Measurements from ENCODE around the gene CMBL. TPM values are rescaled to one million over a fixed set of nuclear protein-coding genes. Genes with fewer than 3 reads are reported as not detected.
A peak's percentile ranks its signal among the peaks of the same experiment; 100 is the strongest.
"Not testable (repeated sequence)": the region's sequence is repeated elsewhere in the genome, so short reads cannot be mapped to it uniquely, and the experiment has no call there.

The CMBL gene
- total RNA-seq, 3 donors from 2014 or later: 8.2 to 9.4 (median 9.2) TPM

GRCh38 chr5:10286862-10287227 lies 20.9 kb downstream of the CMBL start:
- no peak overlapping the region for H3K4me3 ChIP-seq
- no peaks in the 10 kb centered on the region for H3K27me3 ChIP-seq
- DNase-seq (ENCODE audit: low spot score in 2 of 2): no peak
- intact Hi-C loops (cut with DNase I; ENCODE audit: low total_unique reads): no loop called here
- H3K9me3 ChIP-seq: no peaks in the 10 kb centered on the region
- H3K36me3 ChIP-seq: no peaks in the 10 kb centered on the region
- no peak for TF ChIP-seq CTCF (IDR thresholded peaks at IDR 0.05)
- TF ChIP-seq POLR2AphosphoS5 (IDR thresholded peaks at IDR 0.05): no peak
- TF ChIP-seq POLR2A (IDR thresholded peaks at IDR 0.05): no peak
- H3K4me1 ChIP-seq: no peaks in the 10 kb centered on the region
- H3K27ac ChIP-seq: no peak overlapping the region

DNA sequence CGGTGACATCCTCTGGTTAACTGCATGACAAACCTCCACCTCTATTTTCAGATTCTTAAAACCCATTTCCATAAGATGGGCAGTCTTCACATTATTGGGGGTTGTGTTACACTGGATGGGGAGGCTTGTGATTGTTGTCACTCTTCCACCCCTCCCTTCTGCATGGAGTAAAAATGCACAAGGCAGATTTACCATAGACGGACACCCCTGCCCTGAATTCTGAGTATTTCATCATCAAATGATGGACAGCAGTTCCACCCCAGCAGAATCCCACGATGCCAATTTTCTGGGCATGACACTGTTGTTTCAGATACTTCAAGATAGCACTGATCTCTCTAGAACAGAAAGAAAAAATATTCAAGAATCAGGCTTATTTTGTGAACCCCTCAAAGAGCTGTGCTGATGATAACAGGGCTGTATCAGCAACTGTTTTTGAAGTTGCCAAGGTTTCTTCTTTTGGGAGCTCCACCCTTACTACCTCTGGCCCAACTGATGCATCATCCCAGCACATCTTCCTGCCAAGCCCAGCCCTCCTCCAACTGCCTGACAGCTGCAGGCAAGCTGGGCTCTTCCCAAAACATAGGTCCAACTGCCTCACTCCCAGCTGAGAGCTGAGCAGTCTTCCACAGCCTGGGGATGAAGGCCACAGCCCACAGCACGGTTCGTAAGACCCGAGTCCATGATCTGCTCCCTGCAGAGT lies 21.4 kb downstream of the CMBL start:
- Histone ChIP-seq H3K4me3 (no peak overlapping the region), H3K27me3 (no peaks in the 10 kb centered on the region), H3K36me3 (no peaks in the 10 kb centered on the region), H3K9me3 (no peaks in the 10 kb centered on the region), H3K27ac (no peak overlapping the region), H3K4me1 (no peaks in the 10 kb centered on the region)
- no peak for DNase-seq (ENCODE audit: low spot score in 2 of 2)
- TF ChIP-seq CTCF (IDR thresholded peaks at IDR 0.05): no peak
- TF ChIP-seq POLR2AphosphoS5 (IDR thresholded peaks at IDR 0.05): no peak
- no peak for TF ChIP-seq POLR2A (IDR thresholded peaks at IDR 0.05)
- intact Hi-C loops (cut with DNase I; ENCODE audit: low total_unique reads): no loop called here

DNA sequence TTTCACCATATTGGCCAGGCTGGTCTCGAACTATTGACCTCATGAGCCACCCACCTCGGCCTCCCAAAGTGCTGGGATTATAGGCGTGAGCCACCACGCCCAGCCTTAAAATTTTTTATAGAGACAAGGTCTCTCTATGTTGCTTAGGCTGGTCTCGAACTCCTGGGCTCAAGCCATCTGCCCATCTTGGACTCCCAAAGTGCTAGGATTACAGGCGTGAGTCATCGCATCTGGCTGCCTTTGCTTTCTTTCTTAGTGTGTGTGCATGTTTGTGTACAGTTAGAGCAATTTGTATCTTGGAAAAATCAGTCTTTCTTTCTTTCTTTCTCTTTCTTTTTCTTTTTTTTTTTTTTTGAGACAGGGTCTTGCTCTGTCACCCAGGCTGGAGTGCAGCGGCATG lies 22.3 kb downstream of the CMBL start:
- intact Hi-C loops (cut with DNase I; ENCODE audit: low total_unique reads); H3K27ac ChIP-seq; H3K9me3 ChIP-seq; H3K4me1 ChIP-seq; H3K4me3 ChIP-seq; H3K36me3 ChIP-seq; H3K27me3 ChIP-seq: not testable (repeated sequence)
- peak in 1 of 2 donors; percentile 22 for DNase-seq (ENCODE audit: low spot score in 2 of 2)

DNA sequence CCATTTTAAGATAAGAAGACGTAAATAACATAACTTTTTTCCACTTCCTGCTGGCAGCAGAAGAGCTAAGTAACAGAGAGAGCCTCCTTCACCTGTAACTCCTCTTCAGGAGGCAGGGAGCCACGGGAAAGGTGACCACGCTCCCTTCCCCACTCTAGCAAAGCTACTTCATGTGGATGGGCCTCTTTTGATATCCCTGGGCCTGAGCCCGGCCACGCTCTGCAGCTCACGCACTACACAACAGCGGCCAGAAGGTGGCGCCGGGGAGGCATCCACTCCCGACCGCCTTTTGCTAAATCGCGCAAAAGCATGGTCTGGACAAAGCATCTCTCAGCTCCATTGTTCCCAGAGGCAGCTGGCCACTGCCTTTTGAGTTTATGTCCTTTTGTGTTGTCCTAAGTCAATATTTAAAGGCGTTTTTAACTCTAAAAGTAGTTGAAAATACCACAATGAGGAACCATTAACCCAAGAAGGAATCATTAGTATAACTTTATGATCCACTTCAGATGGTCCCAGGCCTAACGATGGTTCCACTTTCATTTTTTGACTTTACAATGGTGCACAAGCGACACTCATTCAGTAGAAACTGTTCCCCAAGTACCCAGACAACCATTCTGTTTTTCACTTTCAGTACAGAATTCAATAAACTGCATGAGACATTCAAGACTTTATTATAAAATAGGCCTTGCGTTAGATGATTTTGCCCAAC lies 23.6 kb downstream of the CMBL start:
- intact Hi-C loops (cut with DNase I; ENCODE audit: low total_unique reads): no loop called here
- peak; percentile 56 to 86 for DNase-seq (ENCODE audit: low spot score in 2 of 2)
- no peak overlapping the region for H3K4me3 ChIP-seq
- TF ChIP-seq POLR2A (IDR thresholded peaks at IDR 0.05) (no peak), CTCF (IDR thresholded peaks at IDR 0.05) (peak; percentile 79 to 83 (median 81)), POLR2AphosphoS5 (IDR thresholded peaks at IDR 0.05) (peak in 1 of 3 donors; percentile 44)
- H3K4me1 ChIP-seq: no peaks in the 10 kb centered on the region
- no peaks in the 10 kb centered on the region for H3K9me3 ChIP-seq
- no peaks in the 10 kb centered on the region for H3K36me3 ChIP-seq
- no peaks in the 10 kb centered on the region for H3K27me3 ChIP-seq
- no peak overlapping the region for H3K27ac ChIP-seq

DNA sequence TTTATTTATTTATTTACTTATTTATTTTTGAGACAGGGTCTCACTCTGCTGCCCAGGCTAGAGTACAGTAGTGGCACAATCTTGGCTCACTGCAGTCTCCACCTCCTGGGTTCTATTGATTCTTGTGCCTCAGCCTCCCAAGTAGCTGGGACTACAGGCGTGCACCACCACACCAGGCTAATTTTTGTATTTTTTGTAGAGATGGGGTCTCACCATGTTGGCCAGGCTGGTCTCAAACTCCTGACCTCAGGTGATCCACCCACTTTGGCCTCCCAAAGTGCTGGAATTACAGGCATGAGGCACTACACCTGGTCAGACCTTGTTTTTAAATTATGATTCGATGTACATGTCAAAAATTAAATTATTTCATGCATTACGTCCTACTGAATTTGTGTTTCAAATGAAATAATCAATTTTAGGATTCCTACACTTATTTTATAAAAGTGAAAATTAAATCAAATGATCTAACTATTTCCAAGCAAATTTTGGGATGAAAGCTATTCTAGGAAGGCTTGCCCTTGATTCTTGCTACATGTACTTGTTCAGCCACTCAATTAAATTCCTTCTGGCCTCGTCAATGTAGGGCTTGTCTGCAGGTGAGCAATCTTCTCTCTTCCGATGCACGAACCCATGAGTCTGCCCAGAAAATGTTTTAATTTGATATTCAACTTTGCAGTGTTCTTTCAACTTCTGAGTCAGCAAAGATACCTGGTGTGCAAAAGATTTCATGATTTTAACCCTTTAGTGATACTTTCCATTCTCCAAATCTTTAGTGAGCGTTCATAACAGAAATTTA lies 27.6 kb downstream of the CMBL start:
- Histone ChIP-seq H3K27me3 (no peaks in the 10 kb centered on the region), H3K27ac (no peak overlapping the region), H3K4me1 (no peaks in the 10 kb centered on the region), H3K36me3 (no peaks in the 10 kb centered on the region), H3K4me3 (no peak overlapping the region), H3K9me3 (no peaks in the 10 kb centered on the region)
- no peak for DNase-seq (ENCODE audit: low spot score in 2 of 2)
- intact Hi-C loops (cut with DNase I; ENCODE audit: low total_unique reads): no loop called here
- no peak for TF ChIP-seq POLR2AphosphoS5 (IDR thresholded peaks at IDR 0.05)
- no peak for TF ChIP-seq POLR2A (IDR thresholded peaks at IDR 0.05)
- no peak for TF ChIP-seq CTCF (IDR thresholded peaks at IDR 0.05)
